GM12878 (cell line): ENCODE data around the gene FGD3. TPM values are rescaled to one million over a fixed set of nuclear protein-coding genes. Genes with fewer than 3 reads are reported as not detected.

ENCODE experiments used
- ATF7 ChIP-seq: fragments of 450-650 bp; IDR thresholded peaks from 2 replicates; pipeline ENCODE4 v1.6.1; 2016; ENCODE audit warnings: low read depth, mild to moderate bottlenecking
- BACH1 ChIP-seq: fragments of 450-650 bp; IDR thresholded peaks from 2 replicates; pipeline ENCODE4 v1.6.1; 2017; ENCODE audit warnings: mild to moderate bottlenecking, borderline replicate concordance
- BMI1 ChIP-seq: fragments of 450-650 bp; IDR thresholded peaks from 2 replicates; pipeline ENCODE4 v1.6.1; 2016; ENCODE audit warnings: mild to moderate bottlenecking, moderate library complexity, borderline replicate concordance
- CBX3 ChIP-seq: fragments of 200-600 bp; sonication (generic); IDR thresholded peaks from 2 replicates; pipeline ENCODE4 v1.6.1; 2016; ENCODE audit warnings: low read depth, borderline replicate concordance
- CHD2 ChIP-seq: IDR thresholded peaks from 2 replicates; pipeline ENCODE4 v1.6.1; 2011; ENCODE audit warnings: low read depth, low read length, improper control_type of control experiment, borderline replicate concordance
- IKZF1 ChIP-seq: fragments of 450-650 bp; conservative IDR thresholded peaks from 2 replicates; pipeline ENCODE4 v1.6.1; 2017; ENCODE audit warnings: antibody characterized with exemption, mild to moderate bottlenecking
- IKZF2 ChIP-seq, 2 experiments: fragments of 450-650 bp; IDR thresholded peaks; 2 replicates each; pipeline ENCODE4 v1.6.1; 2017; ENCODE audit warnings: mild to moderate bottlenecking in 2 of 2, moderate library complexity in 2 of 2
- NFXL1 ChIP-seq: fragments of 450-650 bp; IDR thresholded peaks from 2 replicates; pipeline ENCODE4 v1.6.1; 2017; ENCODE audit warnings: antibody characterized with exemption, mild to moderate bottlenecking, borderline replicate concordance
- NR2C1 ChIP-seq: fragments of 450-650 bp; IDR thresholded peaks from 2 replicates; pipeline ENCODE4 v1.6.1; 2017; ENCODE audit warnings: antibody characterized with exemption, mild to moderate bottlenecking, moderate library complexity
- RBBP5 ChIP-seq: fragments of 200-600 bp; sonication (generic); conservative IDR thresholded peaks from 2 replicates; pipeline ENCODE4 v1.6.1; 2016
- RELA ChIP-seq: fragments of 450-650 bp; IDR thresholded peaks from 2 replicates; pipeline ENCODE4 v1.8.0; 2014; ENCODE audit warnings: borderline replicate concordance; ENCODE audit not compliant: partially characterized antibody
- SMAD1 ChIP-seq: fragments of 450-650 bp; IDR thresholded peaks from 2 replicates; pipeline ENCODE4 v1.6.1; 2018; ENCODE audit warnings: mild to moderate bottlenecking, low read depth; ENCODE audit not compliant: partially characterized antibody
- SMAD5 ChIP-seq: IDR thresholded peaks from 2 replicates; pipeline ENCODE4 v1.6.1; 2016; ENCODE audit warnings: antibody characterized with exemption, low read depth
- SREBF1 ChIP-seq: IDR thresholded peaks from 2 replicates; pipeline ENCODE4 v1.6.1; 2012; ENCODE audit warnings: mild to moderate bottlenecking, low read length
- TCF7 ChIP-seq: IDR thresholded peaks from 2 replicates; pipeline ENCODE4 v1.6.1; 2014; ENCODE audit warnings: antibody characterized with exemption, borderline replicate concordance
- YY1 ChIP-seq: IDR thresholded peaks from 2 replicates; pipeline ENCODE4 v1.6.1; 2011; ENCODE audit warnings: low read depth, mild to moderate bottlenecking, low read length
- polyA plus RNA-seq, 11 experiments: library from polyadenylated mRNA; depleted of rRNA in 4 of 11; unstranded in 6 of 11; stranded (reverse) in 5 of 11; fragments of >200 nt; fragmentation: Nextera tagmentation in 4 of 11; fragmentation: Illumina TruSeq in 1 of 11; extraction: Ambion mirVana in 4 of 11; extraction: Trizol in 1 of 11; gene quantifications; 1 replicate in 1 of 11; 2 replicates in 10 of 11; pipeline versions ENCODE4 v1.2.1 to v1.2.3, GENCODE V29; 2011 to 2016; ENCODE audit warnings: inconsistent platforms in 2 of 11, missing spikeins in 2 of 11, low read depth in 1 of 11
- total RNA-seq, 4 experiments: library from RNA; depleted of rRNA in 3 of 4; stranded (reverse); fragments of >200 nt in 3 of 4; fragmentation: Illumina TruSeq in 1 of 4; extraction: Trizol in 1 of 4; gene quantifications; 2 replicates each; pipeline versions ENCODE4 v1.2.1 to v1.2.3, GENCODE V29; 2013 to 2021
- TF ChIP-seq, protein P1 (sequence below): fragments of 450-650 bp; IDR thresholded peaks from 2 replicates; pipeline ENCODE4 v1.6.1; 2016; ENCODE audit warnings: mild to moderate bottlenecking, moderate library complexity, borderline replicate concordance
- TF ChIP-seq, protein P2 (sequence below): IDR thresholded peaks from 2 replicates; pipeline ENCODE4 v1.6.1; 2011; ENCODE audit warnings: low read depth, mild to moderate bottlenecking, low read length, moderate library complexity, borderline replicate concordance; ENCODE audit errors: extremely low read depth
- TF ChIP-seq, protein P3 (sequence below): fragments of 450-650 bp; formaldehyde crosslinking; IDR thresholded peaks from 2 replicates; pipeline ENCODE4 v1.4.0; 2022; ENCODE audit warnings: mild to moderate bottlenecking, moderate library complexity
- TF ChIP-seq, protein P4 (sequence below): fragments of 150-350 bp; IDR thresholded peaks from 2 replicates; pipeline ENCODE4 v1.6.1; 2014; ENCODE audit warnings: mild to moderate bottlenecking, low read depth, low read length
- TF ChIP-seq, protein P5 (sequence below): IDR thresholded peaks from 2 replicates; pipeline ENCODE4 v1.6.1; 2011; ENCODE audit warnings: mild to moderate bottlenecking, low read depth, low read length, moderate library complexity; ENCODE audit not compliant: insufficient replicate concordance

FGD3 gene
- total and polyA plus RNA-seq, 10 of the 15 experiments (the other 5 are each of a cell fraction or from before 2014, with no cell fraction given): 0.26 to 18.1 (median 12.4) TPM

DNA sequence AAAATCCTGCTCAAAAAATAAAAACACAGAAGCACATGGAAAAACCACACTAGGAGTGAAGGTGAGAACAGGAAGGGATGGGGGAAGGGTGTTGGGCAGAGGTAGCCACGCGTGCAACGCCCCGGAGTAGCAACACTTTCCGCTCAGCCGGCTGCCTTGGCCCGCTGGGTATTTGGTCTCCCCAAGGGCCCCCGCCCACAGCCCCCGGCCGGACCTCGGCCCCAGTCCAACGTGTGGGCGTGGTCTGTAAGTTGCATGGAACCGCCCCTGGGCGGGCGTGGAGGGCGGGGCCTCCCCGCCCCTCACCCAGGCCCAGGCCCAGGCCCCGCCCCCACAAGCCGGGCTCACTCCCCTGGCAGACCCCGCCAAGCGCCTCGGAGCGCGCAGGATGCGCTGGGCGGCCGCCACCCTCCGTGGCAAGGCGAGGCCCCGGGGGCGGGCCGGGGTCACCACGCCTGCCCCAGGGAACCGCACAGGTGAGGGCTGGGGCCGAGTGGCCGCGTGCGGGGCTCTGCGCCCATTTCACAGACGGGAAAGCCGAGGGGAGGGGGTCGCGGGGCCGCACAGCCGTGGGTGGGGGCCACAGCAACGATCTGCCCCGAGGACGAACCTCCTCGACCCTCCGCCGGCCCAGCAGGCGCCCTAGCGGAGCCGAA, 111.2 kb downstream of the FGD3 start, which contains the start of gene SUSD3 (continued):
- peak; percentile 11; the same call in 1 of the 2 replicates for TF ChIP-seq NR2C1
- TF ChIP-seq, protein P1, sequence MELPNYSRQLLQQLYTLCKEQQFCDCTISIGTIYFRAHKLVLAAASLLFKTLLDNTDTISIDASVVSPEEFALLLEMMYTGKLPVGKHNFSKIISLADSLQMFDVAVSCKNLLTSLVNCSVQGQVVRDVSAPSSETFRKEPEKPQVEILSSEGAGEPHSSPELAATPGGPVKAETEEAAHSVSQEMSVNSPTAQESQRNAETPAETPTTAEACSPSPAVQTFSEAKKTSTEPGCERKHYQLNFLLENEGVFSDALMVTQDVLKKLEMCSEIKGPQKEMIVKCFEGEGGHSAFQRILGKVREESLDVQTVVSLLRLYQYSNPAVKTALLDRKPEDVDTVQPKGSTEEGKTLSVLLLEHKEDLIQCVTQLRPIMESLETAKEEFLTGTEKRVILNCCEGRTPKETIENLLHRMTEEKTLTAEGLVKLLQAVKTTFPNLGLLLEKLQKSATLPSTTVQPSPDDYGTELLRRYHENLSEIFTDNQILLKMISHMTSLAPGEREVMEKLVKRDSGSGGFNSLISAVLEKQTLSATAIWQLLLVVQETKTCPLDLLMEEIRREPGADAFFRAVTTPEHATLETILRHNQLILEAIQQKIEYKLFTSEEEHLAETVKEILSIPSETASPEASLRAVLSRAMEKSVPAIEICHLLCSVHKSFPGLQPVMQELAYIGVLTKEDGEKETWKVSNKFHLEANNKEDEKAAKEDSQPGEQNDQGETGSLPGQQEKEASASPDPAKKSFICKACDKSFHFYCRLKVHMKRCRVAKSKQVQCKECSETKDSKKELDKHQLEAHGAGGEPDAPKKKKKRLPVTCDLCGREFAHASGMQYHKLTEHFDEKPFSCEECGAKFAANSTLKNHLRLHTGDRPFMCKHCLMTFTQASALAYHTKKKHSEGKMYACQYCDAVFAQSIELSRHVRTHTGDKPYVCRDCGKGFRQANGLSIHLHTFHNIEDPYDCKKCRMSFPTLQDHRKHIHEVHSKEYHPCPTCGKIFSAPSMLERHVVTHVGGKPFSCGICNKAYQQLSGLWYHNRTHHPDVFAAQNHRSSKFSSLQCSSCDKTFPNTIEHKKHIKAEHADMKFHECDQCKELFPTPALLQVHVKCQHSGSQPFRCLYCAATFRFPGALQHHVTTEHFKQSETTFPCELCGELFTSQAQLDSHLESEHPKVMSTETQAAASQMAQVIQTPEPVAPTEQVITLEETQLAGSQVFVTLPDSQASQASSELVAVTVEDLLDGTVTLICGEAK: no peak
- TF ChIP-seq CHD2: peak; percentile 77; the same call in 1 of the 2 replicates
- no peak for TF ChIP-seq TCF7
- TF ChIP-seq, protein P2, sequence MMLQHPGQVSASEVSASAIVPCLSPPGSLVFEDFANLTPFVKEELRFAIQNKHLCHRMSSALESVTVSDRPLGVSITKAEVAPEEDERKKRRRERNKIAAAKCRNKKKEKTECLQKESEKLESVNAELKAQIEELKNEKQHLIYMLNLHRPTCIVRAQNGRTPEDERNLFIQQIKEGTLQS: no peak
- TF ChIP-seq RELA: no peak
- TF ChIP-seq IKZF2 (IDR thresholded peaks at IDR 0.05): peak; percentile 95
- TF ChIP-seq IKZF1: peak; percentile 97
- TF ChIP-seq BMI1: 0 out of 2 replicates have a peak, but pooled peaks have one; percentile 15
- TF ChIP-seq SREBF1: no peak
- TF ChIP-seq SMAD1: no peak
- TF ChIP-seq BACH1: no peak
- TF ChIP-seq, protein P3, sequence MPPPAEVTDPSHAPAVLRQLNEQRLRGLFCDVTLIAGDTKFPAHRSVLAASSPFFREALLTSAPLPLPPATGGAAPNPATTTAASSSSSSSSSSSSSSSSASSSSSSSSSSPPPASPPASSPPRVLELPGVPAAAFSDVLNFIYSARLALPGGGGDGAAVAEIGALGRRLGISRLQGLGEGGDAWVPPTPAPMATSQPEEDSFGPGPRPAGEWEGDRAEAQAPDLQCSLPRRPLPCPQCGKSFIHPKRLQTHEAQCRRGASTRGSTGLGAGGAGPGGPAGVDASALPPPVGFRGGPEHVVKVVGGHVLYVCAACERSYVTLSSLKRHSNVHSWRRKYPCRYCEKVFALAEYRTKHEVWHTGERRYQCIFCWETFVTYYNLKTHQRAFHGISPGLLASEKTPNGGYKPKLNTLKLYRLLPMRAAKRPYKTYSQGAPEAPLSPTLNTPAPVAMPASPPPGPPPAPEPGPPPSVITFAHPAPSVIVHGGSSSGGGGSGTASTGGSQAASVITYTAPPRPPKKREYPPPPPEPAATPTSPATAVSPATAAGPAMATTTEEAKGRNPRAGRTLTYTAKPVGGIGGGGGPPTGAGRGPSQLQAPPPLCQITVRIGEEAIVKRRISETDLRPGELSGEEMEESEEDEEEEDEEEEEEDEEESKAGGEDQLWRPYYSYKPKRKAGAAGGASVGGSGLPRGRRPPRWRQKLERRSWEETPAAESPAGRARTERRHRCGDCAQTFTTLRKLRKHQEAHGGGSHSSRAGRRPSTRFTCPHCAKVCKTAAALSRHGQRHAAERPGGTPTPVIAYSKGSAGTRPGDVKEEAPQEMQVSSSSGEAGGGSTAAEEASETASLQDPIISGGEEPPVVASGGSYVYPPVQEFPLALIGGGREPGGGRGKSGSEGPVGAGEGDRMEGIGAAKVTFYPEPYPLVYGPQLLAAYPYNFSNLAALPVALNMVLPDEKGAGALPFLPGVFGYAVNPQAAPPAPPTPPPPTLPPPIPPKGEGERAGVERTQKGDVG: no peak
- TF ChIP-seq, protein P4, sequence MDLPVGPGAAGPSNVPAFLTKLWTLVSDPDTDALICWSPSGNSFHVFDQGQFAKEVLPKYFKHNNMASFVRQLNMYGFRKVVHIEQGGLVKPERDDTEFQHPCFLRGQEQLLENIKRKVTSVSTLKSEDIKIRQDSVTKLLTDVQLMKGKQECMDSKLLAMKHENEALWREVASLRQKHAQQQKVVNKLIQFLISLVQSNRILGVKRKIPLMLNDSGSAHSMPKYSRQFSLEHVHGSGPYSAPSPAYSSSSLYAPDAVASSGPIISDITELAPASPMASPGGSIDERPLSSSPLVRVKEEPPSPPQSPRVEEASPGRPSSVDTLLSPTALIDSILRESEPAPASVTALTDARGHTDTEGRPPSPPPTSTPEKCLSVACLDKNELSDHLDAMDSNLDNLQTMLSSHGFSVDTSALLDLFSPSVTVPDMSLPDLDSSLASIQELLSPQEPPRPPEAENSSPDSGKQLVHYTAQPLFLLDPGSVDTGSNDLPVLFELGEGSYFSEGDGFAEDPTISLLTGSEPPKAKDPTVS: no peak
- no peak for TF ChIP-seq NFXL1
- TF ChIP-seq CBX3: no peak
- no peak for TF ChIP-seq RBBP5
- no peak; the same call in 1 of the 2 replicates for TF ChIP-seq ATF7
- TF ChIP-seq, protein P5, sequence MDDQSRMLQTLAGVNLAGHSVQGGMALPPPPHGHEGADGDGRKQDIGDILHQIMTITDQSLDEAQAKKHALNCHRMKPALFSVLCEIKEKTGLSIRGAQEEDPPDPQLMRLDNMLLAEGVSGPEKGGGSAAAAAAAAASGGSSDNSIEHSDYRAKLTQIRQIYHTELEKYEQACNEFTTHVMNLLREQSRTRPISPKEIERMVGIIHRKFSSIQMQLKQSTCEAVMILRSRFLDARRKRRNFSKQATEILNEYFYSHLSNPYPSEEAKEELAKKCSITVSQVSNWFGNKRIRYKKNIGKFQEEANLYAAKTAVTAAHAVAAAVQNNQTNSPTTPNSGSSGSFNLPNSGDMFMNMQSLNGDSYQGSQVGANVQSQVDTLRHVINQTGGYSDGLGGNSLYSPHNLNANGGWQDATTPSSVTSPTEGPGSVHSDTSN: no peak
- TF ChIP-seq SMAD5: no peak
- no peak for TF ChIP-seq YY1
